Small intestine (tissue), 7 donors: Measurements from ENCODE around the gene TSC22D2. TPM values are rescaled to one million over a fixed set of nuclear protein-coding genes. Genes with fewer than 3 reads are reported as not detected.
A peak's percentile ranks its signal among the peaks of the same experiment; 100 is the strongest.

Experiments used
- DNase-seq, 2 donors: peaks; one replicate each; pipeline versions ENCODE4 v3.0.0 to v3.0.0-alpha.2; 2013
- FAIRE-seq: peaks from 2 replicates; lab custom pipeline; 2012; peaks lifted over from hg19 to GRCh38; lab: Jason Lieb, UNC
- H3K27ac ChIP-seq, 3 donors: one replicate each; pipeline ENCODE4 v1.5.1; 2013; ENCODE audit warnings: low read length in 2 of 3, mild to moderate bottlenecking in 2 of 3, control low read depth in 1 of 3, inconsistent platforms in 1 of 3, low read depth in 1 of 3, moderate library complexity in 1 of 3
- H3K27me3 ChIP-seq, 3 donors: one replicate each; pipeline ENCODE4 v1.6.1; 2013; ENCODE audit warnings: low read length in 3 of 3, inconsistent platforms in 1 of 3; ENCODE audit not compliant: control insufficient read depth in 3 of 3, insufficient read depth in 3 of 3
- H3K36me3 ChIP-seq, 3 donors: one replicate each; pipeline ENCODE4 v1.6.1; 2013; ENCODE audit warnings: low read length in 3 of 3, inconsistent platforms in 1 of 3, low read depth in 1 of 3, mild to moderate bottlenecking in 1 of 3, moderate library complexity in 1 of 3; ENCODE audit not compliant: control insufficient read depth in 3 of 3, insufficient read depth in 2 of 3
- H3K4me1 ChIP-seq, 3 donors: one replicate each; pipeline ENCODE4 v1.6.1; 2013; ENCODE audit warnings: low read length in 2 of 3, inconsistent platforms in 1 of 3, low read depth in 1 of 3, mild to moderate bottlenecking in 1 of 3, moderate library complexity in 1 of 3; ENCODE audit not compliant: control insufficient read depth in 3 of 3, insufficient read depth in 2 of 3
- H3K4me3 ChIP-seq, 3 donors: one replicate each; pipeline ENCODE4 v1.5.1; 2013; ENCODE audit warnings: low read length in 3 of 3, control low read depth in 1 of 3, inconsistent platforms in 1 of 3, low read depth in 1 of 3, mild to moderate bottlenecking in 1 of 3, moderate library complexity in 1 of 3
- H3K9me3 ChIP-seq, 2 donors: one replicate each; pipeline ENCODE4 v1.6.1; 2013; ENCODE audit warnings: low read depth in 1 of 2, low read length in 1 of 2; ENCODE audit not compliant: control insufficient read depth in 2 of 2, insufficient read depth in 1 of 2
- WGBS, 3 donors: extraction: QIAGEN DNeasy Blood & Tissue Kit; methylation state at CpG; one replicate each; pipeline ENCODE4 v1.1.7; 2013; 5-methylcytosine and 5-hydroxymethylcytosine counted together
- polyA plus RNA-seq, 4 donors: library from polyadenylated mRNA; stranded (reverse) in 3 of 4; unstranded in 1 of 4; fragments of 200-250 nt in 3 of 4; fragments of 120-200 nt in 1 of 4; gene quantifications; one replicate each; pipeline versions ENCODE4 v1.2.1 to v1.2.3, GENCODE V29; 2013
- donor health status: healthy with polysubstance abuse.
- donor health status: control.
- donor health status: control.
- donor health status: Bipolar disorder and iron deficiency.
- donor health status: healthy.

Gene TSC22D2
- polyA plus RNA-seq, 4 donors: 5.9 to 48.7 (median 7.5) TPM

- Histone ChIP-seq H3K36me3 (no peaks in the 10 kb centered on the region), H3K27me3 (no peaks in the 10 kb centered on the region), H3K4me3 (peak overlapping the region in 1 of 3 donors; percentile 10), H3K4me1 (peaks cover 0 to 13% (median 2%) of the 10 kb centered on the region in 3 donors), H3K9me3 (no peaks in the 10 kb centered on the region), H3K27ac (peak overlapping the region in 2 of 3 donors; percentile 3 to 28)
- WGBS, 3 donors: 55 to 76% (median 72%) methylated on average over 4 of the region's 4 CpGs
- peak in 1 of 2 donors; percentile 67 for DNase-seq
- FAIRE-seq: no peak
These were observed 37.9 kb upstream of the TSC22D2 start for GRCh38 chr3:150370122-150370602.

GRCh38 chr3:150370999-150371398, 37.1 kb upstream of the TSC22D2 start:
- Histone ChIP-seq H3K4me3 (no peak overlapping the region), H3K9me3 (no peaks in the 10 kb centered on the region), H3K27ac (peak overlapping the region in 1 of 3 donors; percentile 81), H3K27me3 (no peaks in the 10 kb centered on the region), H3K4me1 (peaks cover 0 to 18% (median 2%) of the 10 kb centered on the region in 3 donors), H3K36me3 (no peaks in the 10 kb centered on the region)
- no peak for FAIRE-seq
- WGBS, 3 donors: 60 to 69% (median 62%) methylated on average over 1 of the region's 1 CpG
- no peak for DNase-seq

GRCh38 chr3:150371741-150372254, 36.3 kb upstream of the TSC22D2 start:
- H3K27ac ChIP-seq: peak overlapping the region; percentile 71 to 85 (median 81)
- DNase-seq: peak; percentile 94 to 97
- 10 to 27% (median 24%) methylated on average over 6 of the region's 6 CpGs for WGBS, 3 donors
- no peak for FAIRE-seq
- H3K36me3 ChIP-seq: no peaks in the 10 kb centered on the region
- peaks cover 0 to 25% (median 2%) of the 10 kb centered on the region in 3 donors for H3K4me1 ChIP-seq
- no peaks in the 10 kb centered on the region for H3K27me3 ChIP-seq
- peak overlapping the region in 2 of 3 donors; percentile 20 to 39 for H3K4me3 ChIP-seq
- no peaks in the 10 kb centered on the region for H3K9me3 ChIP-seq

- Histone ChIP-seq H3K9me3 (no peaks in the 10 kb centered on the region), H3K27ac (peak overlapping the region in 2 of 3 donors; percentile 12 to 81), H3K4me1 (peaks cover 0 to 25% (median 2%) of the 10 kb centered on the region in 3 donors), H3K36me3 (no peaks in the 10 kb centered on the region), H3K4me3 (no peak overlapping the region), H3K27me3 (no peaks in the 10 kb centered on the region)
- no peak for DNase-seq
- 77 to 80% (median 79%) methylated on average over 2 of the region's 2 CpGs for WGBS, 3 donors
- no peak for FAIRE-seq
These were observed 35.8 kb upstream of the TSC22D2 start for GRCh38 chr3:150372320-150372719.

GRCh38 chr3:150372722-150373121, 35.4 kb upstream of the TSC22D2 start:
- Histone ChIP-seq H3K36me3 (no peaks in the 10 kb centered on the region), H3K4me3 (no peak overlapping the region), H3K4me1 (peaks cover 0 to 25% (median 2%) of the 10 kb centered on the region in 3 donors), H3K9me3 (no peaks in the 10 kb centered on the region), H3K27me3 (no peaks in the 10 kb centered on the region), H3K27ac (peak overlapping the region in 2 of 3 donors; percentile 12 to 81)
- DNase-seq: no peak
- 40 to 57% (median 50%) methylated on average over 1 of the region's 1 CpG for WGBS, 3 donors
- FAIRE-seq: no peak

- Histone ChIP-seq H3K36me3 (no peaks in the 10 kb centered on the region), H3K4me3 (no peak overlapping the region), H3K27ac (no peak overlapping the region), H3K27me3 (no peaks in the 10 kb centered on the region), H3K4me1 (peaks cover 0 to 25% (median 2%) of the 10 kb centered on the region in 3 donors), H3K9me3 (no peaks in the 10 kb centered on the region)
- DNase-seq: no peak
- 55 to 65% (median 61%) methylated on average over 4 of the region's 4 CpGs for WGBS, 3 donors
- no peak for FAIRE-seq
These were observed 34.7 kb upstream of the TSC22D2 start for GRCh38 chr3:150373234-150373875.

GRCh38 chr3:150374975-150375374, 33.1 kb upstream of the TSC22D2 start:
- DNase-seq: no peak
- Histone ChIP-seq H3K27me3 (no peaks in the 10 kb centered on the region), H3K4me3 (no peak overlapping the region), H3K36me3 (no peaks in the 10 kb centered on the region), H3K9me3 (no peaks in the 10 kb centered on the region), H3K4me1 (peaks cover 0 to 25% (median 2%) of the 10 kb centered on the region in 3 donors), H3K27ac (no peak overlapping the region)
- FAIRE-seq: no peak

- FAIRE-seq (no peak), DNase-seq (peak; percentile 61)
- Histone ChIP-seq H3K36me3 (no peaks in the 10 kb centered on the region), H3K4me3 (no peak overlapping the region), H3K27ac (peak overlapping the region in 1 of 3 donors; percentile 24), H3K9me3 (no peaks in the 10 kb centered on the region), H3K27me3 (no peaks in the 10 kb centered on the region), H3K4me1 (peaks cover 0 to 25% (median 2%) of the 10 kb centered on the region in 3 donors)
- WGBS, 3 donors: 38 to 52% (median 50%) methylated on average over 3 of the region's 3 CpGs
These were observed 31.9 kb upstream of the TSC22D2 start for GRCh38 chr3:150376001-150376848.
